HepG2 (cell line): ENCODE data around the gene MN1. TPM values are rescaled to one million over a fixed set of nuclear protein-coding genes. Genes with fewer than 3 reads are reported as not detected.

ENCODE experiments used
- ATAC-seq: fragments of 200-7000 bp; cut with Tn5 transposase; 3 replicates; pipeline ENCODE4 v1.9.1; 2020; ENCODE audit warnings: mild to moderate bottlenecking, moderate library complexity
- BruUV-seq: library from RNA; stranded (reverse); fragments of 400-500 nt; replicated peaks from 2 replicates; lab custom pipeline; 2021; lab: Mats Ljungman, UMichigan
- CTCF ChIA-PET: fragments of 300-600 bp; formaldehyde crosslinking; extraction: SDS; loops from one replicate; lab custom pipeline; 2021; ENCODE audit warnings: low total read pairs, inconsistent platforms, low intra/inter-chr PET ratio; lab: Yijun Ruan, JAX
- POLR2A ChIA-PET: fragments of 350-600 bp; sonication (Branson Sonifier 250); formaldehyde crosslinking; loops from one replicate; lab custom pipeline; 2020; ENCODE audit warnings: antibody characterized with exemption, inconsistent platforms; lab: Yijun Ruan, JAX
- DNase-seq: peaks from one replicate; pipeline ENCODE4 v3.0.0-alpha.2; 2015; ENCODE audit warnings: low spot score
- FAIRE-seq: peaks from 3 replicates; lab custom pipeline; 2011; peaks lifted over from hg19 to GRCh38; lab: Jason Lieb, UNC
- H2AFZ ChIP-seq: one replicate; pipeline ENCODE4 v1.6.1; 2011; ENCODE audit warnings: low read length, inconsistent platforms
- H3K27ac ChIP-seq: fragments of 300-600 bp; 3 replicates; pipeline ENCODE4 v1.8.0; 2011; ENCODE audit warnings: mixed run types, mild to moderate bottlenecking, mixed read lengths, low read length, inconsistent platforms; ENCODE audit not compliant: insufficient read depth; ENCODE audit errors: extremely low read length
- H3K27me3 ChIP-seq, 2 experiments: fragments of 200-600 bp in 1 of 2; 2 replicates in 1 of 2; 3 replicates in 1 of 2; pipeline versions ENCODE4 v1.6.0 to v1.8.0; 2011; ENCODE audit warnings: low read length in 2 of 2, mild to moderate bottlenecking in 2 of 2, moderate library complexity in 2 of 2, inconsistent platforms in 1 of 2; ENCODE audit not compliant: insufficient read depth in 2 of 2, control insufficient read depth in 1 of 2
- H3K36me3 ChIP-seq, 2 experiments: fragments of 200-600 bp in 1 of 2; replicated peaks in 1 of 2; 2 replicates in 1 of 2; 3 replicates in 1 of 2; pipeline versions ENCODE4 v1.5.1 to v1.8.0; 2011; ENCODE audit warnings: low read length in 2 of 2, inconsistent platforms in 1 of 2; ENCODE audit not compliant: insufficient read depth in 2 of 2, control insufficient read depth in 1 of 2
- H3K4me1 ChIP-seq: 2 replicates; pipeline ENCODE4 v1.5.1; 2012; ENCODE audit warnings: low read length, inconsistent platforms; ENCODE audit not compliant: insufficient read depth
- H3K4me2 ChIP-seq: 2 replicates; pipeline ENCODE4 v1.6.0; 2011; ENCODE audit warnings: low read depth, low read length, inconsistent platforms
- H3K4me3 ChIP-seq, 3 experiments: fragments of 200-600 bp in 1 of 3; sonication (generic), shearing (Covaris generic) in 1 of 3; replicated peaks in 1 of 3; 2 replicates each; pipeline ENCODE4 v1.5.1; 2011 to 2016; ENCODE audit warnings: low read length in 3 of 3, inconsistent platforms in 2 of 3, low read depth in 2 of 3, mild to moderate bottlenecking in 2 of 3, control low read depth in 1 of 3, mixed read lengths in 1 of 3; ENCODE audit not compliant: insufficient read depth in 1 of 3
- H3K79me2 ChIP-seq: one replicate; pipeline ENCODE4 v1.6.1; 2011; ENCODE audit warnings: low read length, inconsistent platforms; ENCODE audit not compliant: insufficient read depth
- H3K9ac ChIP-seq: 2 replicates; pipeline ENCODE4 v1.6.0; 2011; ENCODE audit warnings: mild to moderate bottlenecking, low read depth, low read length, inconsistent platforms; ENCODE audit not compliant: insufficient read depth
- H3K9me3 ChIP-seq: 2 replicates; pipeline ENCODE4 v1.5.1; 2012; ENCODE audit warnings: mild to moderate bottlenecking, low read length
- H4K20me1 ChIP-seq: 2 replicates; pipeline ENCODE4 v1.6.0; 2011; ENCODE audit warnings: inconsistent platforms, mild to moderate bottlenecking, low read length, moderate library complexity; ENCODE audit not compliant: insufficient read depth
- ARHGAP35 ChIP-seq: sonication (generic); formaldehyde crosslinking; IDR thresholded peaks from 2 replicates; pipeline ENCODE4 v1.9.0; 2022; ENCODE audit warnings: mild to moderate bottlenecking, inconsistent platforms, moderate library complexity, missing genetic modification reagents, borderline replicate concordance
- KLF13 ChIP-seq: sonication (generic); formaldehyde crosslinking; IDR thresholded peaks from 2 replicates; pipeline ENCODE4 v1.4.0; 2020; ENCODE audit warnings: mild to moderate bottlenecking, missing genetic modification reagents
- SAFB2 ChIP-seq: sonication (generic); formaldehyde crosslinking; IDR thresholded peaks from 2 replicates; pipeline ENCODE4 v1.5.1; 2020; ENCODE audit warnings: missing genetic modification reagents, low read depth, mild to moderate bottlenecking, borderline replicate concordance
- SNAPC2 ChIP-seq: sonication (generic); formaldehyde crosslinking; IDR thresholded peaks from 2 replicates; pipeline ENCODE4 v1.8.1; 2022; ENCODE audit warnings: mild to moderate bottlenecking, missing genetic modification reagents
- TBX2 ChIP-seq: sonication (generic); formaldehyde crosslinking; IDR thresholded peaks from 2 replicates; pipeline ENCODE4 v1.5.0; 2020; ENCODE audit warnings: missing genetic modification reagents, mild to moderate bottlenecking, borderline replicate concordance
- ZBTB21 ChIP-seq: sonication (generic); formaldehyde crosslinking; IDR thresholded peaks from 2 replicates; pipeline ENCODE4 v1.4.0; 2020; ENCODE audit warnings: missing genetic modification reagents
- ZNF24 ChIP-seq: fragments of 450-650 bp; IDR thresholded peaks from 2 replicates; pipeline ENCODE4 v1.6.1; 2017; ENCODE audit warnings: antibody characterized with exemption, mild to moderate bottlenecking
- ZNF446 ChIP-seq: sonication (generic); formaldehyde crosslinking; IDR thresholded peaks from 2 replicates; pipeline ENCODE4 v1.5.0; 2020; ENCODE audit warnings: mild to moderate bottlenecking, missing genetic modification reagents
- ZNF563 ChIP-seq: sonication (generic); formaldehyde crosslinking; IDR thresholded peaks from 2 replicates; pipeline ENCODE4 v1.8.0; 2022; ENCODE audit warnings: mild to moderate bottlenecking, moderate library complexity, missing genetic modification reagents
- ZNF788 ChIP-seq: sonication (generic); formaldehyde crosslinking; IDR thresholded peaks from 2 replicates; pipeline ENCODE4 v1.5.0; 2020; ENCODE audit warnings: mild to moderate bottlenecking, missing genetic modification reagents, borderline replicate concordance
- ZNF879 ChIP-seq: sonication (generic); formaldehyde crosslinking; IDR thresholded peaks from 2 replicates; pipeline ENCODE4 v1.8.1; 2023; ENCODE audit warnings: missing genetic modification reagents
- WGBS: methylation state at CpG from one replicate; pipeline ENCODE4 v1.1.6; 2017; ENCODE audit warnings: low lambda C conversion rate; 5-methylcytosine and 5-hydroxymethylcytosine counted together
- in situ Hi-C: cut with HindIII; loops from 2 replicates; pipeline ENCODE4 v1.10.0; 2017; ENCODE audit warnings: low pct_unique_long_range_greater_than_20kb; ENCODE audit not compliant: extremely low pct_ligation_motif_present
- intact Hi-C: fragments of 100-400 bp; cut with micrococcal nuclease; formaldehyde crosslinking; loops from one replicate; pipeline ENCODE4 v1.10.0; 2022; ENCODE audit not compliant: unreplicated experiment
- polyA plus RNA-seq, 8 experiments: library from polyadenylated mRNA; depleted of rRNA in 3 of 8; stranded (reverse) in 7 of 8; unstranded in 1 of 8; fragments of >200 nt; fragmentation: Illumina TruSeq in 4 of 8; extraction: Trizol in 4 of 8; gene quantifications; 2 replicates each; pipeline versions ENCODE4 v1.2.1 to v1.2.3, GENCODE V29; 2011 to 2016; ENCODE audit warnings: low read depth in 4 of 8, missing spikeins in 1 of 8, mixed read lengths in 1 of 8; ENCODE audit not compliant: insufficient read depth in 1 of 8
- total RNA-seq, 5 experiments: library from RNA; depleted of rRNA; stranded (reverse); fragments of >200 nt; fragmentation: Illumina TruSeq; extraction: Trizol; gene quantifications; 2 replicates each; pipeline ENCODE4 v1.2.3, GENCODE V29; 2016; ENCODE audit warnings: low read depth in 1 of 5
- TF ChIP-seq, protein P1 (sequence below): sonication (generic); formaldehyde crosslinking; IDR thresholded peaks from 2 replicates; pipeline ENCODE4; 2020; ENCODE audit warnings: missing genetic modification reagents, mild to moderate bottlenecking, borderline replicate concordance
- TF ChIP-seq, protein P2 (sequence below): sonication (generic); formaldehyde crosslinking; IDR thresholded peaks from 2 replicates; pipeline ENCODE4 v1.8.1; 2023; ENCODE audit warnings: mild to moderate bottlenecking, missing genetic modification reagents, borderline replicate concordance
- TF ChIP-seq, protein P3 (sequence below): sonication (generic); formaldehyde crosslinking; IDR thresholded peaks from 2 replicates; pipeline ENCODE4 v1.9.0; 2021; ENCODE audit warnings: missing genetic modification reagents, borderline replicate concordance
- TF ChIP-seq, protein P4 (sequence below): sonication (generic); formaldehyde crosslinking; IDR thresholded peaks from 2 replicates; pipeline ENCODE4 v1.8.0; 2022; ENCODE audit warnings: mild to moderate bottlenecking, missing genetic modification reagents, moderate library complexity
- TF ChIP-seq, protein P5 (sequence below): IDR thresholded peaks from 2 replicates; pipeline ENCODE4 v1.6.1; 2018; ENCODE audit warnings: missing genetic modification reagents, mild to moderate bottlenecking, missing compliant biosample characterization
- TF ChIP-seq, protein P6 (sequence below): sonication (generic); formaldehyde crosslinking; IDR thresholded peaks from 2 replicates; pipeline ENCODE4 v1.4.0; 2020; ENCODE audit warnings: mild to moderate bottlenecking, low read depth, missing genetic modification reagents

Gene MN1
- total and polyA plus RNA-seq, 2 of the 13 experiments (the other 11 are each of a cell fraction or from before 2014, with no cell fraction given), result 0.01 TPM; not detected in 1

DNA sequence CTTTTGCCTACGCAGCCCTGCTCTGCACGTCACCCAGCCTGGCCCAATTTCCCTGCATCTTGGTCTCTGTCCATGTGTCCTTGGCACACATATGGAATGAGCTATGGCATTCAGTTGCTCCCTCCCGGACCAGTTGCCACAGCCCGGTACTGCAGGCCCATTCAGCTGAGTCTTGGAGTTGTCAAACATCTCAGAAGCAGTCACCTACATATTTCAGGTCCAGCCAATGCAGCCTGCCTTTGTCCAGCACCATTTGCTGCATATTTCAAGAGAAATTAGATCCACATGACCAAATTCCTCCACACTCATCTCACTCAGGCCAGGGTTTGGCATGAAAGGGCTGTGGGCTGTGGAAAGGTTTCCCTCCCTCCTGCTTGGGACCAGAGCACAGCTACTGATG is 76.8 kb downstream of the MN1 start:
- Histone ChIP-seq H3K4me3 (no peak overlapping the region), H3K79me2 (no peaks in the 10 kb centered on the region), H3K9me3 (no peaks in the 10 kb centered on the region), H3K4me1 (peaks cover 2% of the 10 kb centered on the region), H3K36me3 (no peaks in the 10 kb centered on the region), H3K4me2 (no peak overlapping the region), H3K27ac (no peak overlapping the region), H2AFZ (no peak overlapping the region), H3K27me3 (no peaks in the 10 kb centered on the region; a peak in 1 of 5 replicates), H4K20me1 (no peaks in the 10 kb centered on the region), H3K9ac (no peak overlapping the region)
- no TSS peak for BruUV-seq
- ChIA-PET CTCF (no interaction called here), POLR2A (no interaction called here)
- intact Hi-C loops (no loop called here), in situ Hi-C loops (no loop called here)
- ATAC-seq (no peak), FAIRE-seq (no peak), DNase-seq (no peak)
- WGBS, result 0% methylated on average over 4 of the region's 4 CpGs
- TF ChIP-seq ZNF446 (CRISPR knock-in tag) (no peak), ZBTB21 (CRISPR knock-in tag) (no peak), SAFB2 (no peak), TBX2 (CRISPR knock-in tag) (no peak), ZNF788 (CRISPR knock-in tag) (no peak), SNAPC2 (no peak), ZNF563 (CRISPR knock-in tag) (no peak), ZNF24 (no peak), ZNF879 (CRISPR knock-in tag) (no peak), ARHGAP35 (no peak), KLF13 (CRISPR knock-in tag) (no peak)
- TF ChIP-seq, protein P1, sequence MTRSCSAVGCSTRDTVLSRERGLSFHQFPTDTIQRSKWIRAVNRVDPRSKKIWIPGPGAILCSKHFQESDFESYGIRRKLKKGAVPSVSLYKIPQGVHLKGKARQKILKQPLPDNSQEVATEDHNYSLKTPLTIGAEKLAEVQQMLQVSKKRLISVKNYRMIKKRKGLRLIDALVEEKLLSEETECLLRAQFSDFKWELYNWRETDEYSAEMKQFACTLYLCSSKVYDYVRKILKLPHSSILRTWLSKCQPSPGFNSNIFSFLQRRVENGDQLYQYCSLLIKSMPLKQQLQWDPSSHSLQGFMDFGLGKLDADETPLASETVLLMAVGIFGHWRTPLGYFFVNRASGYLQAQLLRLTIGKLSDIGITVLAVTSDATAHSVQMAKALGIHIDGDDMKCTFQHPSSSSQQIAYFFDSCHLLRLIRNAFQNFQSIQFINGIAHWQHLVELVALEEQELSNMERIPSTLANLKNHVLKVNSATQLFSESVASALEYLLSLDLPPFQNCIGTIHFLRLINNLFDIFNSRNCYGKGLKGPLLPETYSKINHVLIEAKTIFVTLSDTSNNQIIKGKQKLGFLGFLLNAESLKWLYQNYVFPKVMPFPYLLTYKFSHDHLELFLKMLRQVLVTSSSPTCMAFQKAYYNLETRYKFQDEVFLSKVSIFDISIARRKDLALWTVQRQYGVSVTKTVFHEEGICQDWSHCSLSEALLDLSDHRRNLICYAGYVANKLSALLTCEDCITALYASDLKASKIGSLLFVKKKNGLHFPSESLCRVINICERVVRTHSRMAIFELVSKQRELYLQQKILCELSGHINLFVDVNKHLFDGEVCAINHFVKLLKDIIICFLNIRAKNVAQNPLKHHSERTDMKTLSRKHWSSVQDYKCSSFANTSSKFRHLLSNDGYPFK (CRISPR knock-in tag), result no peak
- TF ChIP-seq, protein P2, sequence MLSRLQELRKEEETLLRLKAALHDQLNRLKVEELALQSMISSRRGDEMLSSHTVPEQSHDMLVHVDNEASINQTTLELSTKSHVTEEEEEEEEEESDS (CRISPR knock-in tag), result no peak
- TF ChIP-seq, protein P3, sequence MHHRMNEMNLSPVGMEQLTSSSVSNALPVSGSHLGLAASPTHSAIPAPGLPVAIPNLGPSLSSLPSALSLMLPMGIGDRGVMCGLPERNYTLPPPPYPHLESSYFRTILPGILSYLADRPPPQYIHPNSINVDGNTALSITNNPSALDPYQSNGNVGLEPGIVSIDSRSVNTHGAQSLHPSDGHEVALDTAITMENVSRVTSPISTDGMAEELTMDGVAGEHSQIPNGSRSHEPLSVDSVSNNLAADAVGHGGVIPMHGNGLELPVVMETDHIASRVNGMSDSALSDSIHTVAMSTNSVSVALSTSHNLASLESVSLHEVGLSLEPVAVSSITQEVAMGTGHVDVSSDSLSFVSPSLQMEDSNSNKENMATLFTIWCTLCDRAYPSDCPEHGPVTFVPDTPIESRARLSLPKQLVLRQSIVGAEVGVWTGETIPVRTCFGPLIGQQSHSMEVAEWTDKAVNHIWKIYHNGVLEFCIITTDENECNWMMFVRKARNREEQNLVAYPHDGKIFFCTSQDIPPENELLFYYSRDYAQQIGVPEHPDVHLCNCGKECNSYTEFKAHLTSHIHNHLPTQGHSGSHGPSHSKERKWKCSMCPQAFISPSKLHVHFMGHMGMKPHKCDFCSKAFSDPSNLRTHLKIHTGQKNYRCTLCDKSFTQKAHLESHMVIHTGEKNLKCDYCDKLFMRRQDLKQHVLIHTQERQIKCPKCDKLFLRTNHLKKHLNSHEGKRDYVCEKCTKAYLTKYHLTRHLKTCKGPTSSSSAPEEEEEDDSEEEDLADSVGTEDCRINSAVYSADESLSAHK (CRISPR knock-in tag), result no peak
- TF ChIP-seq, protein P4, sequence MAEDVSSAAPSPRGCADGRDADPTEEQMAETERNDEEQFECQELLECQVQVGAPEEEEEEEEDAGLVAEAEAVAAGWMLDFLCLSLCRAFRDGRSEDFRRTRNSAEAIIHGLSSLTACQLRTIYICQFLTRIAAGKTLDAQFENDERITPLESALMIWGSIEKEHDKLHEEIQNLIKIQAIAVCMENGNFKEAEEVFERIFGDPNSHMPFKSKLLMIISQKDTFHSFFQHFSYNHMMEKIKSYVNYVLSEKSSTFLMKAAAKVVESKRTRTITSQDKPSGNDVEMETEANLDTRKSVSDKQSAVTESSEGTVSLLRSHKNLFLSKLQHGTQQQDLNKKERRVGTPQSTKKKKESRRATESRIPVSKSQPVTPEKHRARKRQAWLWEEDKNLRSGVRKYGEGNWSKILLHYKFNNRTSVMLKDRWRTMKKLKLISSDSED (CRISPR knock-in tag), result no peak
- TF ChIP-seq, protein P5, sequence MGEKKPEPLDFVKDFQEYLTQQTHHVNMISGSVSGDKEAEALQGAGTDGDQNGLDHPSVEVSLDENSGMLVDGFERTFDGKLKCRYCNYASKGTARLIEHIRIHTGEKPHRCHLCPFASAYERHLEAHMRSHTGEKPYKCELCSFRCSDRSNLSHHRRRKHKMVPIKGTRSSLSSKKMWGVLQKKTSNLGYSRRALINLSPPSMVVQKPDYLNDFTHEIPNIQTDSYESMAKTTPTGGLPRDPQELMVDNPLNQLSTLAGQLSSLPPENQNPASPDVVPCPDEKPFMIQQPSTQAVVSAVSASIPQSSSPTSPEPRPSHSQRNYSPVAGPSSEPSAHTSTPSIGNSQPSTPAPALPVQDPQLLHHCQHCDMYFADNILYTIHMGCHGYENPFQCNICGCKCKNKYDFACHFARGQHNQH, result no peak
- TF ChIP-seq, protein P6, sequence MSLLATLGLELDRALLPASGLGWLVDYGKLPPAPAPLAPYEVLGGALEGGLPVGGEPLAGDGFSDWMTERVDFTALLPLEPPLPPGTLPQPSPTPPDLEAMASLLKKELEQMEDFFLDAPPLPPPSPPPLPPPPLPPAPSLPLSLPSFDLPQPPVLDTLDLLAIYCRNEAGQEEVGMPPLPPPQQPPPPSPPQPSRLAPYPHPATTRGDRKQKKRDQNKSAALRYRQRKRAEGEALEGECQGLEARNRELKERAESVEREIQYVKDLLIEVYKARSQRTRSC (CRISPR knock-in tag), result no peak
